NCI-H1436 (cell line): ENCODE measurements around the gene SRGAP3.
"Not testable (repeated sequence)": the region's sequence is repeated elsewhere in the genome, so short reads cannot be mapped to it uniquely, and the experiment has no call there.

Source experiments
- DNase-seq: peaks from one replicate; lab custom pipeline; 2025; lab: John Stamatoyannopoulos, UW

The SRGAP3 gene

GRCh38 chr3:9249273-9250192 is at the start of gene SRGAP3:
SRGAP3 (minus strand) TSS chr3:9249646; CDS start chr3:9248951, 695 bp downstream.
- DNase-seq, result peak; percentile 46

DNA sequence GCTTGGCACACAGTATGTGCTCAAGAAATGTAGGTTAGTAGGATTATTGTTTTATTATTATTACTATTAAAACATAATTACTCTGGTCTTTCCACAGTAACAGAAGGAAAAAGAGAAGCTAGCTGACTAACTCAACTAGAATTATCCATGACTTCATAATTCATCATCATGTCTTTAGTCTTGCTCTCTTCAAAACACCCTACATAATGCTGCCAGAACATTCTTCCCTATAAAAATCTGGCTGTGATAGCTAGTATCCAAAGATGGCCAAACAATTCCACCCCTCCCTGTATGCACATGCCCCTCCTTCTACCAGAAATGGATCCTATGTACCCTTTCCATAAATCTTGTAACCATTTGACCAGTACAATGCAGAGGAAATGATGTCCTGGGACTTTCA is 48.8 kb upstream of the SRGAP3 start:
- no peak for DNase-seq

DNA sequence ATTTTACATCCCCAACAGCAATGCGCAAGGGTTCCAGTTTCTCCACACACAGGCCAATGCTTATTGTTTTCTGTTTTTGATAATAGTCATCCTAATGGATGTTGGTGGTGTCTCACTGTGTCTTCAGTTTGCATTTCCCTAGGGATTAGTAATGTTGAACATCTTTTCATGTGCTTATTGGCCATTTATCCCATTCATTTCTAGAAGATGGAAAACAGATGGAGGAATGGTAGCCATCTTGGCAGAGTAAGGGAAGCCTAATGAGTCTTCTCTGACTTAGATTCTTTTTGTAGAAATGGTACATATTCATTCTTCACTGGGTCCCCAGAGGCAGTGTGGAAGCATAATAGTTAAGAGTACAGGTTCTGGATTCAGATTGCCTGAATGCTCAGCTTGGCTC is 46.8 kb upstream of the SRGAP3 start:
- DNase-seq, result no peak

DNA sequence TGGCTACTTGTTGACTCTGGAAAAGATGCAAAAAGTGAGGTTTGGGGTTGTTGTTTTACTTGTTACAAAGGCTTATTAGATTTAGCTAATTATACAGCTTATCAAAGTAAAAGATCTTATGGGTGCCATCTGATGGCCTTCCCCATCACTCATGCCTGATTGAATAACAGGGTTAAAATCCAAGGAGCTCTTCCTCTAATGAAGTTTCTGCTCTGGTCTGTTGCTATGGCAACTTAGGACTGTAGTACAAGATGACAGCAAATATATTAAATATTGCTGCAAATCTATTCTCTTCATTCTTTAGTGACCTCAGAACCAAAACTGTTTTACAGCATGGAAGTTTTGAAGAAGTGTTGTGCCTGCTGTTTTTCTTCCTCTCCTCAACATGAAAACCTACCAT is 45.6 kb upstream of the SRGAP3 start:
- DNase-seq, result no peak

DNA sequence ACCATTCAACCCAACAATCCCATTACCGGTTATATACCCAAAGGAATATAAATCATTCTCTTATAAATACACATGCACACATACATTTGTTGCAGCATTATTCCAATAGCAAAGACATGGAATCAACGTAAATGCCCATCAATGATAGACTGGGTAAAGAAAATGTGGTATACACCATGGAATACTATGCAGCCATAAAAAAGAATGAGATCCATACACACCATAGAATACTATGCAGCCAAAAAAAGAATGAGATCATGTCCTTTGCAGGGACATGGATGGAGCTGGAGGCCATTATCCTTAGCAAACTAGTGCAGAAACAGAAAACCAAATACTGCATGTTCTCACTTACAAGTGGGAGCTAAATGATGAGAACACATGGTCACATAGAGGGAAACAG is 44.5 kb upstream of the SRGAP3 start:
- DNase-seq, result not testable (repeated sequence)

- no peak for DNase-seq
Observed at GRCh38 chr3:9293076-9293475, 43.6 kb upstream of the SRGAP3 start.

DNA sequence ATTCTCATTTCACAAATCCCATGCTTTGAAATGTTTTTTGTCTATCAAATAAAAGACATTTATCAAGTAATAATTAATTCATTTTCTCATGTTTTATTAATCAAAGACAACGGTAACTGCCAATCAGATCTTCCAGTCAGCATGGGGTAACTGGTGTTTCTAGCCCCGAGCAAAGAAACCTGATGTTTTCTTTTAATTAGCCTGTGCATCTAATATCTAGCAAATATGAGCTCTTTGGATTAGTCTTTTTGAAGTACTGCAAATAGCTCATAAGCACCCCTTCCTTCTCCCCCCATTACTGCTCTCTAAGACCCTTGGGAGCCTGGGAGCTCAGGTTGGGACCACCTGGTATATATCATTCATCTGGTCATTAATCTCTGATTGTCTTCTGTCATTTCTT is 43.1 kb upstream of the SRGAP3 start:
- DNase-seq, result no peak

DNA sequence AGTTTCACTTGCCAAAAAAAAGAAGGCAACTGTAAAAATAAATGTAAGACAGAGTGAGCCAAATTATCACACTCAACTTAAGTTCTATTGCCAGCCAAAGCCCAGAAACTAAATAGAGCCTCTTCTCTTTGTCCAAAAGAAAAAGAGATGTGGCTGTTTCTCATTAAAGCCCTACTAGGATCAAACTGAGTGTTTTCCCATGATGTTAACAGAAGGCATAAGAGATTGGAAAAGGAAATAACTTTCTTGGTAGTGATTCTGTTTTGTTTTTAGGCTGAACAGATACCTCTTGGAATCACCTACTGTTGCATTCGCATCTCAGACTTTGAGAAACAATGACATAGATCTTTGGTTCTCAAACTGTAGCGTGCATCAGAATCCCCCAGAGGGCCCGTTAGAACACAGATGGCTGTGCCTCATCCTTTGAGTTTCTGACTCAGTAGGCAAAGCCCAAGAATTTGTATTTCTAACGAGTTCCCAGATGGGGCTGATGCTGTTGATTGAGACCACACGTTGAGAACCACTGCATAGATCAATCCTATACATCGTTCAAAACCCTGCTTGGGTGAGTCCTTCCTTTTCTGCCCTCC is 42.5 kb upstream of the SRGAP3 start:
- no peak for DNase-seq

DNA sequence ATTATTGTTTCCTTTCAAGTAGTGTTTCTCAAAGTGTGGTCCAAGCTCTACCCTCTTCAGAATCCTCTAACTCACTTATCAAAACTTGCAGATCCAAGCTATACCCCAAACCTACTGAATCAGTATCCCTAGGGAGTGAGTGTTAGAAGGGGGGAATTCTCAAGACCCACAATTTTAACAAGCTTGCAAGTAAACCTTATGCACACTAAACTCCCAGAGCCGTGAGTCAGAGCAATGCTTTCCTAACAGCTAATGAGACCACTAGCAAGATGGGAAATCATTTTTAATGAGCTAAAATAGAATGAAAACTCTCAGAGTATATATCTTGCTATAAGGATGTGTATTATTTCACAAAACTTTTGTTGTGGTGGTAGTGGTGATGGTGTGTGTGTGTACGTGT is 41.1 kb upstream of the SRGAP3 start:
- DNase-seq, result no peak

DNA sequence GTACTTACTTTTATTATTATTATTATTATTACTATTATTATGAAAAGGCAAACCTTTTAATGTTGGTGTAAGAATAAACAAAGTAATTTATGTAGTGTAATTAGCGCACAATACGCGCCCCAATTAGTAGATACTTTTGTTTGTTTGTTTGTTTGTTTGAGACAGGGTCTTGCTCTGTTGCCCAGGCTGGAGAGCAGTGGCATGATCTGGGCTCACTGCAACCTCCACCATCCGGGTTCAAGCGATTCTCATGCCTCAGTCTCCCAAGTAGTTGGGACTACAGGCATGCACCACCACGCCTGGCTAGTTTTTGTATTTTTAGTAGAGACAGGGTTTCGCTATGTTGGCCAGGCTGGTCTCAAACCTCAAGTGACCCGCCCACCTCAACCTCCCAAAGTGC is 32.1 kb upstream of the SRGAP3 start:
- DNase-seq, result not testable (repeated sequence)

- no peak for DNase-seq
Observed at GRCh38 chr3:9280451-9281219, 31.2 kb upstream of the SRGAP3 start.

DNA sequence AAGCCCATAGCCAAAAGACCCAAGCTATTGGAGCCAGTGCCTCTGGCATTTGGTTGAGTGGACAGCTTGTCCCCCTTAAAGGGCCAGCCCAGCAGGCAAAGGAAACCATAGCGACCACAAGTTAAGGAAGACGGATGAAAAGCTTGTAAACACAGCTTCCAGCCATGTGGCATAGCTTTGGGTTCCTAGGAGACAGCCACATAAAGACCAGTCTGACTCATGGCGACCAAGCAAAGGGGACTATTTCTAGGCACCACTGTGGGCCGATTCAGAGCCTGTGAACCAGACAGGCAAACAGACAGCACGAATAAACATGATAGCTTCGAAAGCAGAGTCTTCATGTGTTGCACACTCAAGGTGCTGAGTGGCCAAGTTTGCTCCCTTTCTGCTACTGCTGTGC is 30.5 kb upstream of the SRGAP3 start:
- no peak for DNase-seq

GRCh38 chr3:9278498-9278897 is 29.1 kb upstream of the SRGAP3 start:
- DNase-seq, result no peak

DNA sequence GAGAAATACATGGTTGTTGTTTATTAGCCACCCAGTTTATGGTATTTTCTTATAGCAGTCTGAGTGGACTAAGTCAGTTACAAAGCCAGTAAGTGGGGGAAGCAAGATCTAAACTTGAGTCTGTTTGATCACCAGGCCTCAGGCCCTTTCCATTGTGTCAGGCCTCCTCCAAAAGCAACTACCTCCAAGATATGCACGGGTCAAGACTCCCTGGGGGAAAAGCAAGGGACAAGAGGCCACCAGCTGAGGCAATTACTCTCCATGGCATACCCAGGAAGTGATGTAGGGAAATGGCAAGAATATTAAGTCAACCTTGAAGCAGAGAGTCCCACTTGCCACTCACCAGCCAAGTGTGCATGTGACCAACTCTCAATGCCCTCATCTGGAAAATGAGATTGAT is 28.6 kb upstream of the SRGAP3 start:
- DNase-seq, result no peak

DNA sequence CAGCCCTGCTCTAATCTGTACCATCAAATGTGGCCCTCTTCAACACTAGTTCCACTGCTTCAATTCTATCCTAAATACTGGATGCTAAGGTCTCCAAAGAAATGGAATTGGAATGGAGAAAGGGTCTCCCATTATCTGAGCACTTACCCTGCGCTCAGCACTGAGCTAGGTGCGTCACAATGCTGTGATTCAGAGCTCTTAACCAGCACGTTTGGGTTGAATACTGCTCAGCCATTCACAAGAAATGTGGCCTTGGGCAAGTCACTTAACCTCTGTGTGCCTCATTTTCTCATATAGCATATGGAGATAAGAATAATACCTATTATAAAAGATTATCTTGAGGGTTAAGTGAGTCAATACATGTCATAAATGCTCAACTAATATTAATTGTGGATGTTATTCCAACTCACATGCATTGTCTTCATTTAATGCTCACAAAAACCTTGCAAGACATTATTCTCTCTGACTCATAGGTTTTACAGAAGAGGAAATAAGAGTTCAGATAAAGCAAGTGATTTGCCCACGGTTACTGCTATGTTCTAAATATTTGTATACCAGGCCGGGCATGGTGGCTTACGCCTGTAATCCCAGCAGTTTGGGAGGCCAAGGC is 27.4 kb upstream of the SRGAP3 start:
- DNase-seq, result no peak

DNA sequence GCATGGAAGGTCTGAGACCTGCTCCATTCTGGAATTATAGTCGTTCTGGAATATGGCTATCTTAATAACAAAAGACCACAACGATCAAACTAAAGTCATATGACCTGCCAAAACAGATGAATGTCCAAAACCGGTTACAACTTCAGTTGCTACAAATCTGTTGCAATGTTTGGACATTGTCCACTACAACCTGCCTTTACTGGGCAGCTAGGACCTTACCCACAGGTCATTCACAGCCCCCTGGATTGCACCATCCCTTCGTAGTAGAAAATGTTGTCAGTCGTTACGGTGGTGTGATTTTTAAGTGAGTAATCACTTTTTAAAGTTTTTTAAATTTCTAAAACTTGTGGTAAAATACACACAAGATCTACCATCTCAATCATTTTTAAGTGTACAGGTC is 22.5 kb upstream of the SRGAP3 start:
- no peak for DNase-seq

DNA sequence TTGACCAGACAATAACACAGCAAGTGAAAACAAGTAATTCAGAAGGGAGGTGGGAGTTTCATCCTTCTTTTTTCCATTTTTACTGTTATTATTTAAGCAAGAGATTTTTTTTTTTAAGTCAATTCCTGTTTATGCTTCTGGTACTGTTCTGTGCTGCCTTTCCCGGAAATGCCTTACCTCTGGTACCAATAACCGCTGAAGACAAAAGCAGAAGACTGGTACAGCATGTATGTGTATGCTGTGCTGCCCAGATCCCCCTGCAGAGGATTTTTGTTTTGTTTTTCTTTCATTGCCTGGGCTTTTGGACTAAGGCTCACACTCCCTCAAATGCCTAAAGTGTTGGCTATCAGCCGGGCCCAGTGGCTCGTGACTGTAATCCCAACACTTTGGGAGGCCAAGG is 21.3 kb upstream of the SRGAP3 start:
- DNase-seq, result no peak

- no peak for DNase-seq
Observed at GRCh38 chr3:9266716-9267115, 17.3 kb upstream of the SRGAP3 start.

DNA sequence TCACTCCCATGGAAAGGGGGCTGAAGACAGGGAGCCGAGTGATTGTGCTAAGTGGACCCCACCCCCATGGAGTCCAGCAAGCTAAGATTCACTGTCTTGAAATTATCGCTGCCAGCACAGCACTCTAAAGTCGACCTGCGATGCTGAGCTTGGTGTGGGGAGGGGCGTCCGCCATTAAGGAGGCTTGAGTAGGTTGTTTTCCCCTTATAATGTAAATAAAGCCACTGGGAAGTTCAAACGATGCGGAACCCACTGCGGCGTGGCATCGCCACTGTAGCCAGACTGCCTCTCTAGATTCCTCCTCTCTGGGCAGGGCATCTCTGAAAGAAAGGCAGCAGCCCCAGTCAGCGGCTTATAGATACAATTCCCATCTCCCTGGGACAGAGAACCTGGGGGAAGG is 10.9 kb upstream of the SRGAP3 start:
- no peak for DNase-seq

GRCh38 chr3:9257092-9257491 is 7.6 kb upstream of the SRGAP3 start:
- DNase-seq, result no peak

DNA sequence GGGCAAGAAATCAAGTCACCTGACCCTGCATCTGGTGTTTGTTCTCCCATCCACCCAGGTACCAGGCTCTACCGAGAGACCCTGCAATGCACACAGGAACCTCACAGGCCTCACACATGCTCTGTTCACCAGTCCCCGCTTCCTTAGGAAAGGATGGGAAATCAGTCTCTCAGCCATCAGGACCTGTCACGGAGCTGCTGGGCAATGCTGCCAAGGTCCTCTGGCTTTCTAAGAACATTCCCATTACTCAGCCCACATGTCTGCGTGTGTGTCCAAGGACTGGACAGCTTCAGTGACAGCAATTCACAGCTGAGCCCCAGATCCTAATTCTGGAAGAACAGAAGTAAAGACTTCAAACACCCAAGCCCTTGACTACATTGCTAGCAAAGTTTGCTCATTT is 6.5 kb upstream of the SRGAP3 start:
- no peak for DNase-seq

DNA sequence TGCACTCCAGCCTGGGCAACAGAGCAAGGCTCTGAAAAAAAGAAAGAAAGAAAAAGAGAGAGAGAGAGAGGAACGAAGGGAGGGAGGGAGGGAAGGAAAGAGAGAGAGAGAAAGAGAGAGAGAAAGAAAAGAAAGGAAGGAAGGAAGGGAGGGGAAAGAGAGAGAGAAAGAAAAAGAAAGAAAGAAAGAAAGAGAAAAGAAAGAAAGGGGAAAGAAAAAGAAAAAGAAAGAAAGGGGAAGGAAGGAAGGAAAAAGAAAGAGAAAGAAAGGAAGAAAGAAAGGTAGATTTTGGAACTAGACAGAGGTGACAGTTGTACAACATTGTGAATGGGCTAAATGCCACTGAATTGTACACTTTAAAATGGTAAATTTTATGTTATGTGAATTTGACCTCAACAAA is 5.3 kb upstream of the SRGAP3 start:
- DNase-seq, result no peak

- DNase-seq, result no peak
Observed at GRCh38 chr3:9253327-9253726, 3.9 kb upstream of the SRGAP3 start.
